NCI-H1048 (cell line): ENCODE measurements around the gene TUBGCP6.

Experiments used
- DNase-seq: peaks from one replicate; lab custom pipeline; 2025; lab: John Stamatoyannopoulos, UW

TUBGCP6 gene

DNA sequence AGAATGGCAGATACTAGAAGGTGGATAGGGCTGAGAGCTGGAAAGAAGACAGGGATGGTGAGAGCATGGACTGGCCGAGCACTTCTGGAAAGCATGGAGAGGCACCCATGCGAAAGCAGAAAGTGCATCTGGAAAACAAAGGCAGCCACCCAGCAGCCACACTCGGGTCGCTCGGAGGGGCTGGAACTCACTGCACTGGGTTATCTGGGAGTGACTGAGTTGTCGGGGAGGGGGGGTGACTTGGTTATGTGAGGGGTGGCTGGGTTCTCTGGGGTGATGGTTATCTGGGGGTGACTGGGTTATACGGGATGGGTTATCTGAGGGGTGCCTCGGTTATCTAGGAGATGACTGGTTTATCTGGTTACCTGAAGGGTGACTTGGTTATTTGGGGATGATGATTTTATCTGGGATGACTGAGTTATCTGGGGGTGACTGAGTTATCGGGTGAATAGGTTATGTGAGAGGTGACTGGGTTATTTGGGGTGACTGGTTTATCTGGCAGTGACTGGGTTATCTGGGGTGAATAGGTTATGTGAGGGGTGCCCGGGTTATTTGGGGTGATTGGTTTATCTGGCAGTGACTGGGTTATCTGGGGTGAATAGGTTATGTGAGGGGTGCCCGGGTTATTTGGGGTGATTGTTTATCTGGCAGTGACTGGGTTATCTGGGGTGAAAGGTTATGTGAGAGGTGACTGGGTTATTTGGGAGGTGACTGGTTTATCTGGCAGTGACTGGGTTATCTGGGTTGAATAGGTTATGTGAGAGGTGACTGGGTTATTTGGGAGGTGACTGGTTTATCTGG is 76.9 kb downstream of the TUBGCP6 start:
- DNase-seq = no peak
